ENCODE data around the gene FAM171A2. TPM values are rescaled to one million over a fixed set of nuclear protein-coding genes. Genes with fewer than 3 reads are reported as not detected.

The FAM171A2 gene
- total RNA-seq, 1 donor from 2014 or later: 81.3 TPM

DNA sequence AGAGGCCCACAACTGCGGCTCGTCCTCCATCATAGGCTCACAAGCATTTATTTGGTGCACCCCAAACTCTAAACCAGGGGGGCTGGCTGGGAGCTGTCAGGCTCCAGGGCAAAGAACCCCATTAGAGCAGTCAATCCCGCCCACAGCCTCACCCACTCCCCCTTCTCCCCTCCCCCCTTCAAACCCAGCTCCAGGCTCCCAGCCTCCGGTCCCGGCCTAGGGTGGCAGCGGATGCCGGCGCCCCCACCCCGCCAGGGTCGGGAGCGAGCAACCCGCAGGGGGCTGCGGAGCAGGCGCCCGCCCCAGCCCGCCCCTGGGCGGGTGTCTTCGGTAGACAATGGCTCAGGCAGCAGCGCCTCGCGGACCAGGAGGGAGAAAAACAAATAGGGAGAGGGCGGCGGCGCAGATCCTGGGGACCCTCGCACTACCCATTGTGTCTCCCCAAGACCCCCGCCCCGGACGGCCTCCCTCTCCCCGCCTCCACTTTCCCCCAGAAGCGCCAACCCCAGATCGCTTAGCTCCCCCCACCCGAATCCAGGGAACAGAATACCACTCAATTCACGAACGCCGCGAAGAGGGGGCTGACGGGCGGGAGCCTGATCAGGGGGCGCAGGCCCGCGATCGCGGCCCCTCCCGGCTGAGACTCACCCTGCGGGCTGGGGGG, 572 bp downstream of the FAM171A2 start:
- H3K36me3 Mint-ChIP-seq (ENCODE audit: unreplicated experiment): no peaks in the 10 kb centered on the region
- H3K9me3 Mint-ChIP-seq (ENCODE audit: unreplicated experiment): peaks cover 10% of the 10 kb centered on the region
- peak overlapping the region; percentile 88 for H3K4me3 Mint-ChIP-seq (ENCODE audit: unreplicated experiment)
- peaks cover 15% of the 10 kb centered on the region for H3K27me3 Mint-ChIP-seq (ENCODE audit: unreplicated experiment)
- TF ChIP-seq, protein P1, sequence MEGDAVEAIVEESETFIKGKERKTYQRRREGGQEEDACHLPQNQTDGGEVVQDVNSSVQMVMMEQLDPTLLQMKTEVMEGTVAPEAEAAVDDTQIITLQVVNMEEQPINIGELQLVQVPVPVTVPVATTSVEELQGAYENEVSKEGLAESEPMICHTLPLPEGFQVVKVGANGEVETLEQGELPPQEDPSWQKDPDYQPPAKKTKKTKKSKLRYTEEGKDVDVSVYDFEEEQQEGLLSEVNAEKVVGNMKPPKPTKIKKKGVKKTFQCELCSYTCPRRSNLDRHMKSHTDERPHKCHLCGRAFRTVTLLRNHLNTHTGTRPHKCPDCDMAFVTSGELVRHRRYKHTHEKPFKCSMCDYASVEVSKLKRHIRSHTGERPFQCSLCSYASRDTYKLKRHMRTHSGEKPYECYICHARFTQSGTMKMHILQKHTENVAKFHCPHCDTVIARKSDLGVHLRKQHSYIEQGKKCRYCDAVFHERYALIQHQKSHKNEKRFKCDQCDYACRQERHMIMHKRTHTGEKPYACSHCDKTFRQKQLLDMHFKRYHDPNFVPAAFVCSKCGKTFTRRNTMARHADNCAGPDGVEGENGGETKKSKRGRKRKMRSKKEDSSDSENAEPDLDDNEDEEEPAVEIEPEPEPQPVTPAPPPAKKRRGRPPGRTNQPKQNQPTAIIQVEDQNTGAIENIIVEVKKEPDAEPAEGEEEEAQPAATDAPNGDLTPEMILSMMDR (IDR thresholded peaks at IDR 0.05; ENCODE audit: partially characterized antibody, unreplicated experiment): no peak
- H3K27ac Mint-ChIP-seq (ENCODE audit: unreplicated experiment): peak overlapping the region; percentile 90
- DNase-seq: peak; percentile 52
- peaks cover 24% of the 10 kb centered on the region for H3K4me1 Mint-ChIP-seq (ENCODE audit: low read depth, unreplicated experiment)

DNA sequence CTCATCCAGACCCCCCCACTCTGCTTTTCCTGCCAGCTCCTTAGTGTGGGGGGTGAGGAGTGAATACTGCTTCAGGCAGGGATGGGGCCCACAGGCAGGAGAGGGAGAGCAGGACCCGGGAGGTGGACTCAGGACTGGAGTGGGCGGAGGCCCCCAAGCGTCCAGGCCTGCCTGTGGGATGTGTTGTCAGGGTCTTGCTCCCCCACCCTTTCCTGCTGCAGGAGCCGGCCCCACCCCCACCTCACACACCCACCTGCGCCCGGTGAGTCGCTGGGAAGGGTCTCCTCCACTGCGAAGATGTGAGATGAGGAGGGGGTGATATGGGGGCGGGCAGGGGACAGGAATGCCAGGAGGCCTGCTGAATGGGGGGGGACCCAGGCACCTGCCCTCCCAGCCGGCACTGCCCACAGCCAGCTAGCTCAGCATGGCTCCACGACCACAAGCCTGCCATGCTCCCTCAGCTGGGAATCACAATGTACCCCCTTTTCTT, 1.1 kb downstream of the FAM171A2 start:
- DNase-seq: no peak
- Mint-ChIP-seq H3K36me3 (ENCODE audit: unreplicated experiment) (no peaks in the 10 kb centered on the region), H3K4me3 (ENCODE audit: unreplicated experiment) (peak overlapping the region; percentile 88), H3K4me1 (ENCODE audit: low read depth, unreplicated experiment) (peaks cover 24% of the 10 kb centered on the region), H3K9me3 (ENCODE audit: unreplicated experiment) (peaks cover 10% of the 10 kb centered on the region), H3K27ac (ENCODE audit: unreplicated experiment) (no peak overlapping the region), H3K27me3 (ENCODE audit: unreplicated experiment) (peaks cover 12% of the 10 kb centered on the region)
- TF ChIP-seq, protein P1 (IDR thresholded peaks at IDR 0.05; ENCODE audit: partially characterized antibody, unreplicated experiment): no peak

DNA sequence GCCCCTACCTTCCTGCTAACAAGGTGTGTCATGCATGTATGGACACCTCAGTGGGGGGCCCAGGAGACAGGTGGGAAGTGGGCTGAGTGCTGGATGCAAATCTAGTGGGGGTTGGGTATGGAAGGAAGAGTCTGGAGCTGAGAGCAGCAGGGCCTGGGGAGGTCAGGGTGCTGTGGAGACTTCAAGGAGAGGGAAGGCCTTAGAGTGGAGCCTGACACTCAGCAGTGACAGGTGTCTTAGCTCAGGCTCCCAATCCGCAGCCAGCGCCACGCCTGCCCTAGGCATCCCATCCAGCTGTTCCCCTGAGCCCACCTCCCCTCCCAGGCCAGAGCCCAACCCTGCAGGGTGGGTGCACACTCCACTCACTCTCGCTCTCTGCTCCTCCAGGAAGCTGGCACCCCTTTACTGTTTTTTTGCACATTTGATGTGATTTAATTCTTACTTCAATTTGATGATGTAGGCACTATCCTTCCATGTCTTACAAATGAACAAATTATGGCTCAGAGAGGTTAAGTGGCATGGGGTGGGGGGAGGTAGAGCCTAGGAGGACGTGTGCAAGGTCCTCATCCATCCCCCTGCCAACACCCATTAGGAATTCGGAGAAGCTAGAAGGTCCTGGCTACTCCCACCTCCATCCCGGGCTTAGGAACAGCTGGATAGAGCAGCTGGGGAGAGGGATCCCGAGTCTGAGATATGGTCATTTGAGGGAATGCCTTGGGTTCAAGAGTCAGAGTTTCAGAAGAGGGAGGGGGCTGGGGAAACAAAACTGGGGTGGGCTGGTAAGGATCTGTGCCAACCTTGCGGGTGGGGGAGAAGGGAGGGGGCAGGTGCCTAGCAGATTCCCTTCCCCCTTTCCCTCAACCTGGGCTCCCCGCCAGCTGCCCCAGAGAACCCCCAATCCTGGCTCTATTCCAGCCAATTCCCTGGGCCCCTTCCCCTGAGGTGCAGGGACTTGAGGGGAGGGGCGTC, 2.1 kb downstream of the FAM171A2 start:
- H3K4me1 Mint-ChIP-seq (ENCODE audit: low read depth, unreplicated experiment): peaks cover 24% of the 10 kb centered on the region
- peak overlapping the region; percentile 88 for H3K4me3 Mint-ChIP-seq (ENCODE audit: unreplicated experiment)
- peak overlapping the region; percentile 72 for H3K27ac Mint-ChIP-seq (ENCODE audit: unreplicated experiment)
- TF ChIP-seq, protein P1 (IDR thresholded peaks at IDR 0.05; ENCODE audit: partially characterized antibody, unreplicated experiment): no peak
- peaks cover 15% of the 10 kb centered on the region for H3K27me3 Mint-ChIP-seq (ENCODE audit: unreplicated experiment)
- no peaks in the 10 kb centered on the region for H3K36me3 Mint-ChIP-seq (ENCODE audit: unreplicated experiment)
- no peak for DNase-seq
- peaks cover 10% of the 10 kb centered on the region for H3K9me3 Mint-ChIP-seq (ENCODE audit: unreplicated experiment)

DNA sequence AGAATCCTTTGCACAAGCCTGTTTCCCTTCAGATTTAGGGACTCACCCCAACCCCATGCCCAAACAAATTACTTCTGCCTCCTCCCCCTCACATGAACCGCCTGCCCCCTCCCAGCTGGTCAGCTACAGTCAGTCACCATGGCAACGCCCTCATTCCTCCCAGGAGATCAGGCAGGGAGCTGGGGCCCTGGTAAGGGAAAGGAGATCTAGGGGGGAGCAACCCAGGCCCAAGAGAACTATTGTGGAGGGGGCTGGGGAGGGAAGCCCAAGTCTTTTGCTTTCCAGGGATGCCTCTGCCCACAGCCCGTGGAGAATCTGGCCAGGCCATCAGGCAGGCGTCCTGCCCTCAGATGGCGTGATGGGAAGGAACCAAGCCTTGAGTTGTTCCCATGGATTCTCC, 2.8 kb downstream of the FAM171A2 start:
- peak overlapping the region; percentile 72 for H3K27ac Mint-ChIP-seq (ENCODE audit: unreplicated experiment)
- H3K36me3 Mint-ChIP-seq (ENCODE audit: unreplicated experiment): no peaks in the 10 kb centered on the region
- H3K4me1 Mint-ChIP-seq (ENCODE audit: low read depth, unreplicated experiment): peaks cover 24% of the 10 kb centered on the region
- DNase-seq: no peak
- TF ChIP-seq, protein P1 (IDR thresholded peaks at IDR 0.05; ENCODE audit: partially characterized antibody, unreplicated experiment): no peak
- peaks cover 10% of the 10 kb centered on the region for H3K9me3 Mint-ChIP-seq (ENCODE audit: unreplicated experiment)
- peaks cover 16% of the 10 kb centered on the region for H3K27me3 Mint-ChIP-seq (ENCODE audit: unreplicated experiment)
- H3K4me3 Mint-ChIP-seq (ENCODE audit: unreplicated experiment): peak overlapping the region; percentile 74

Measured in glutamatergic neuron (in vitro differentiated cells).